H1 (cell line): ENCODE data around the gene RHBDF1. TPM values are rescaled to one million over a fixed set of nuclear protein-coding genes. Genes with fewer than 3 reads are reported as not detected.

Experiments
- CTCF ChIA-PET: fragments of 300-600 bp; sonication (Branson Sonifier 250); formaldehyde crosslinking; loops from one replicate; lab custom pipeline; 2021; ENCODE audit not compliant: partially characterized antibody; lab: Charles Lee
- POLR2A ChIA-PET: fragments of 300-600 bp; sonication (Branson Sonifier 250); formaldehyde crosslinking; loops from one replicate; lab custom pipeline; 2021; ENCODE audit warnings: inconsistent platforms; ENCODE audit not compliant: partially characterized antibody; lab: Charles Lee
- DNase-seq, 2 experiments: peaks; one replicate each; pipeline versions ENCODE4 v3.0.0 to v3.0.0-alpha.2; 2010 to 2022; ENCODE audit warnings: low spot score in 2 of 2, low read depth in 1 of 2, mixed read lengths in 1 of 2
- FAIRE-seq: peaks from 2 replicates; lab custom pipeline; 2011; peaks lifted over from hg19 to GRCh38; lab: Jason Lieb, UNC
- H2AFZ ChIP-seq: 2 replicates; pipeline ENCODE4 v1.8.1; 2012; ENCODE audit warnings: low read length, inconsistent platforms
- H2AK5ac ChIP-seq: 2 replicates; pipeline ENCODE4 v1.6.1; 2013; ENCODE audit warnings: low read depth, low read length
- H2BK120ac ChIP-seq: replicated peaks from 2 replicates; pipeline ENCODE3; 2013; ENCODE audit warnings: low read depth, low read length, inconsistent platforms
- H2BK12ac ChIP-seq: 2 replicates; pipeline ENCODE4 v1.6.1; 2013; ENCODE audit warnings: low read depth, low read length
- H2BK15ac ChIP-seq: 2 replicates; pipeline ENCODE4 v1.6.1; 2013; ENCODE audit warnings: low read length
- H2BK20ac ChIP-seq: 2 replicates; pipeline ENCODE4 v1.6.1; 2013; ENCODE audit warnings: low read length
- H2BK5ac ChIP-seq: 2 replicates; pipeline ENCODE4 v1.6.1; 2013; ENCODE audit warnings: low read depth, low read length
- H3K14ac ChIP-seq: 2 replicates; pipeline ENCODE4 v1.6.1; 2013; ENCODE audit warnings: inconsistent platforms; ENCODE audit not compliant: insufficient read length
- H3K18ac ChIP-seq: 2 replicates; pipeline ENCODE4 v1.6.1; 2013; ENCODE audit warnings: low read length; ENCODE audit errors: extremely low read depth
- H3K23ac ChIP-seq: 2 replicates; pipeline ENCODE4 v1.6.1; 2013; ENCODE audit warnings: inconsistent platforms; ENCODE audit not compliant: insufficient read length
- H3K23me2 ChIP-seq: 2 replicates; pipeline ENCODE4 v1.6.1; 2013; ENCODE audit warnings: low read depth, low read length
- H3K27ac ChIP-seq: 2 replicates; pipeline ENCODE4 v1.6.1; 2011; ENCODE audit warnings: low read depth, low read length, inconsistent platforms
- H3K27me3 ChIP-seq, 4 experiments: replicated peaks in 1 of 4; 1 replicate in 1 of 4; 2 replicates in 3 of 4; pipeline versions ENCODE4 v1.6.1 to v1.8.1; 2011 to 2013; ENCODE audit warnings: low read length in 3 of 4, mild to moderate bottlenecking in 3 of 4, inconsistent platforms in 2 of 4, mixed read lengths in 2 of 4, moderate library complexity in 1 of 4; ENCODE audit not compliant: control insufficient read depth in 3 of 4, insufficient read depth in 3 of 4; ENCODE audit errors: extremely low read depth in 1 of 4
- H3K36me3 ChIP-seq, 4 experiments: 2 replicates each; pipeline versions ENCODE4 v1.6.1 to v1.8.1; 2011 to 2013; ENCODE audit warnings: mild to moderate bottlenecking in 4 of 4, low read length in 3 of 4, moderate library complexity in 2 of 4, control low read depth in 1 of 4, inconsistent platforms in 1 of 4; ENCODE audit not compliant: insufficient read depth in 4 of 4, control insufficient read depth in 2 of 4
- H3K4ac ChIP-seq: replicated peaks from 2 replicates; pipeline ENCODE3; 2013; ENCODE audit warnings: low read length, low read depth, mixed read lengths, inconsistent platforms; ENCODE audit not compliant: insufficient read length
- H3K4me1 ChIP-seq, 4 experiments: replicated peaks in 1 of 4; 1 replicate in 1 of 4; 2 replicates in 3 of 4; pipeline versions ENCODE4 v1.6.1 to v1.8.1; 2011 to 2013; ENCODE audit warnings: low read length in 3 of 4, inconsistent platforms in 2 of 4, mixed read lengths in 1 of 4; ENCODE audit not compliant: insufficient read depth in 4 of 4, control insufficient read depth in 3 of 4
- H3K4me2 ChIP-seq, 2 experiments: 2 replicates each; pipeline versions ENCODE4 v1.6.1 to v1.8.1; 2011 to 2013; ENCODE audit warnings: low read depth in 2 of 2, low read length in 2 of 2, control low read depth in 1 of 2, inconsistent platforms in 1 of 2, mild to moderate bottlenecking in 1 of 2; ENCODE audit not compliant: insufficient read depth in 1 of 2
- H3K4me3 ChIP-seq, 4 experiments: fragments of 200-600, 300-600 bp in 1 of 4; sonication (generic), shearing (Covaris generic), sonication (Bioruptor Twin) in 1 of 4; 2 replicates each; pipeline versions ENCODE4 v1.5.1 to v1.8.1; 2011 to 2016; ENCODE audit warnings: low read length in 4 of 4, low read depth in 3 of 4, control low read depth in 2 of 4, inconsistent platforms in 2 of 4, mild to moderate bottlenecking in 2 of 4, mixed read lengths in 1 of 4, moderate library complexity in 1 of 4; ENCODE audit not compliant: insufficient read depth in 2 of 4; ENCODE audit errors: extremely low read depth in 1 of 4
- H3K56ac ChIP-seq: replicated peaks from 2 replicates; pipeline ENCODE3; 2013; ENCODE audit warnings: low read depth, mild to moderate bottlenecking, mixed read lengths, low read length, inconsistent platforms; ENCODE audit not compliant: insufficient read length
- H3K79me1 ChIP-seq: 2 replicates; pipeline ENCODE4 v1.6.1; 2013; ENCODE audit warnings: low read depth, low read length, control low read depth
- H3K79me2 ChIP-seq, 2 experiments: 2 replicates each; pipeline versions ENCODE4 v1.6.1 to v1.8.1; 2012 to 2013; ENCODE audit warnings: low read length in 2 of 2, mild to moderate bottlenecking in 2 of 2, inconsistent platforms in 1 of 2; ENCODE audit not compliant: insufficient read depth in 2 of 2, control insufficient read depth in 1 of 2
- H3K9ac ChIP-seq, 4 experiments: replicated peaks in 1 of 4; 1 replicate in 1 of 4; 2 replicates in 3 of 4; pipeline versions ENCODE4 v1.6.1 to v1.8.1; 2011 to 2013; ENCODE audit warnings: low read depth in 3 of 4, low read length in 3 of 4, control low read depth in 2 of 4, mild to moderate bottlenecking in 2 of 4, moderate library complexity in 2 of 4, inconsistent platforms in 1 of 4; ENCODE audit errors: extremely low read depth in 1 of 4
- H3K9me3 ChIP-seq, 2 experiments: 2 replicates each; pipeline versions ENCODE4 v1.6.1 to v1.8.1; 2012 to 2013; ENCODE audit warnings: mild to moderate bottlenecking in 2 of 2, moderate library complexity in 2 of 2, control low read depth in 1 of 2, inconsistent platforms in 1 of 2, low read depth in 1 of 2, low read length in 1 of 2, mixed read lengths in 1 of 2; ENCODE audit not compliant: insufficient read depth in 2 of 2
- H4K20me1 ChIP-seq, 2 experiments: replicated peaks in 1 of 2; 2 replicates each; pipeline versions ENCODE3 to v1.8.1; 2011 to 2013; ENCODE audit warnings: inconsistent platforms in 2 of 2, low read length in 2 of 2, mild to moderate bottlenecking in 1 of 2; ENCODE audit not compliant: insufficient read depth in 2 of 2, control insufficient read depth in 1 of 2
- H4K5ac ChIP-seq: 2 replicates; pipeline ENCODE4 v1.6.1; 2013; ENCODE audit warnings: low read length, low read depth, mixed read lengths, inconsistent platforms; ENCODE audit not compliant: insufficient read length
- H4K8ac ChIP-seq: 2 replicates; pipeline ENCODE4 v1.8.0; 2013; ENCODE audit warnings: mild to moderate bottlenecking, moderate library complexity, low read length, inconsistent platforms; ENCODE audit not compliant: insufficient read depth; ENCODE audit errors: extremely low read depth
- H4K91ac ChIP-seq: replicated peaks from 2 replicates; pipeline ENCODE3; 2013; ENCODE audit warnings: low read length, mixed read lengths, inconsistent platforms; ENCODE audit not compliant: insufficient read length
- ASH2L ChIP-seq: fragments of 200-600, 300-600 bp; sonication (generic); IDR thresholded peaks from one replicate; pipeline ENCODE4 v1.7.1; 2017; ENCODE audit warnings: low read length
- BACH1 ChIP-seq: IDR thresholded peaks from 2 replicates; pipeline ENCODE4 v1.6.1; 2012; ENCODE audit warnings: low read length, improper control_type of control experiment
- CBX5 ChIP-seq: fragments of 300-800, 300-1000 bp; sonication (generic); IDR thresholded peaks from 2 replicates; pipeline ENCODE4 v1.7.1; 2016; ENCODE audit warnings: antibody characterized with exemption, low read length, low read depth
- MAFK ChIP-seq: IDR thresholded peaks from 2 replicates; pipeline ENCODE4 v1.6.1; 2012; ENCODE audit warnings: low read depth, mild to moderate bottlenecking, improper control_type of control experiment, low read length
- POU5F1 ChIP-seq: IDR thresholded peaks from 2 replicates; pipeline ENCODE4 v1.6.1; 2011; ENCODE audit warnings: low read depth, mild to moderate bottlenecking, low read length, moderate library complexity
- RBBP5 ChIP-seq: IDR thresholded peaks from 2 replicates; pipeline ENCODE4 v1.7.1; 2012; ENCODE audit warnings: low read depth, mild to moderate bottlenecking, inconsistent platforms, low read length, moderate library complexity, borderline replicate concordance
- SIX5 ChIP-seq: IDR thresholded peaks from 2 replicates; pipeline ENCODE4 v1.6.1; 2011; ENCODE audit warnings: mild to moderate bottlenecking, low read depth, low read length
- YY1 ChIP-seq: IDR thresholded peaks from 2 replicates; pipeline ENCODE4 v1.6.1; 2011; ENCODE audit warnings: low read depth, mild to moderate bottlenecking, low read length
- ZNF274 ChIP-seq: IDR thresholded peaks from 2 replicates; pipeline ENCODE4 v1.7.0; 2012; ENCODE audit warnings: low read length, borderline replicate concordance; ENCODE audit errors: extremely low read depth
- WGBS, 2 experiments: shearing (Covaris generic) in 1 of 2; methylation state at CpG; one replicate each; pipeline versions ENCODE4 v1.1.6 to v1.1.7; 2013 to 2015; ENCODE audit warnings: low lambda C conversion rate in 2 of 2, mixed read lengths in 2 of 2, inconsistent platforms in 1 of 2, low coverage in 1 of 2, missing lambda C conversion rate in 1 of 2; ENCODE audit not compliant: insufficient replicate concordance in 2 of 2, insufficient coverage in 1 of 2, insufficient read length in 1 of 2; ENCODE audit errors: extremely low coverage in 1 of 2, missing lambda C conversion rate in 1 of 2; 5-methylcytosine and 5-hydroxymethylcytosine counted together
- polyA plus RNA-seq, 7 experiments: library from polyadenylated mRNA; depleted of rRNA in 3 of 7; stranded (reverse) in 5 of 7; unstranded in 2 of 7; fragments of >200 nt in 5 of 7; fragments of 200-250 nt in 2 of 7; gene quantifications; 1 replicate in 5 of 7; 2 replicates in 1 of 7; 4 replicates in 1 of 7; pipeline versions ENCODE4 v1.2.1 to v1.2.3, GENCODE V29; 2011 to 2013; ENCODE audit warnings: missing spikeins in 2 of 7, mixed read lengths in 2 of 7
- total RNA-seq: library from RNA; stranded (reverse); fragmentation: NEBNext Ultra II Directional; extraction: Animal tissue kit (Norgen Biotek cat#: 25700); gene quantifications from 2 replicates; pipeline ENCODE4 v1.2.1, GENCODE V29; 2021
- TF ChIP-seq, protein P1 (sequence below): IDR thresholded peaks from 2 replicates; pipeline ENCODE4 v1.6.1; 2012; ENCODE audit warnings: inconsistent platforms

The RHBDF1 gene
- total and polyA plus RNA-seq, 2 of the 8 experiments (the other 6 are each of a cell fraction or from before 2014, with no cell fraction given): 37.4 to 51.6 TPM

- H2AK5ac ChIP-seq: no peak overlapping the region
- H3K9me3 ChIP-seq: no peaks in the 10 kb centered on the region
- 0 out of 8 replicates have a peak overlapping the region, but pooled peaks of 1 of the 4 experiments have one; percentile 61 for H3K4me3 ChIP-seq
- peaks cover 6 to 47% (median 28%) of the 10 kb centered on the region in 4 experiments for H3K4me1 ChIP-seq
- peaks cover 15% of the 10 kb centered on the region; the same call in 1 of the 2 replicates for H3K23me2 ChIP-seq
- no peak overlapping the region for H4K8ac ChIP-seq
- no peak overlapping the region for H3K18ac ChIP-seq
- peak overlapping the region; percentile 92 to 95; a peak in 3 of 4 replicates for H3K4me2 ChIP-seq
- ChIA-PET POLR2A (interaction anchor here (1.0 to 3.2 kb wide), 7 partner anchors 9 to 26 kb away, joined by 3 to 19 read pairs (median 3); partner anchors contain the start of genes POLR3K and SNRNP25), CTCF (interaction anchor here (1.0 to 25.7 kb wide), 4 partner anchors 10 to 102 kb away, joined by 3 to 856 read pairs (median 20); partner anchors contain the start of gene RHBDF1)
- FAIRE-seq (no peak), DNase-seq (no peak)
- H4K91ac ChIP-seq: no peak overlapping the region
- no peak overlapping the region for H3K4ac ChIP-seq
- no peak overlapping the region for H2BK15ac ChIP-seq
- H3K79me2 ChIP-seq: no peaks in the 10 kb centered on the region
- WGBS, 2 experiments: 85% methylated on average over 32 of the region's 32 CpGs; no CpG with 5 or more reads in 1 of the 2 experiments
- H3K56ac ChIP-seq: no peak overlapping the region
- no peak overlapping the region for H3K27ac ChIP-seq
- H3K14ac ChIP-seq: no peak overlapping the region
- H2BK5ac ChIP-seq: no peak overlapping the region
- H3K36me3 ChIP-seq: peaks cover 0 to 2% (median 0%) of the 10 kb centered on the region in 4 experiments; a peak in 1 of 8 replicates
- no peak overlapping the region for H2AFZ ChIP-seq
- H3K27me3 ChIP-seq: peaks cover 0 to 4% (median 2%) of the 10 kb centered on the region in 4 experiments; a peak in 3 of 7 replicates
- no peak overlapping the region for H2BK20ac ChIP-seq
- H4K20me1 ChIP-seq: peaks cover 2 to 5% of the 10 kb centered on the region in 2 experiments
- no peak overlapping the region for H3K23ac ChIP-seq
- no peak overlapping the region for H2BK120ac ChIP-seq
- no peaks in the 10 kb centered on the region for H3K79me1 ChIP-seq
- no peak overlapping the region for H4K5ac ChIP-seq
- H3K9ac ChIP-seq: no peak overlapping the region
- no peak overlapping the region for H2BK12ac ChIP-seq
- TF ChIP-seq ZNF274 (no peak), CBX5 (no peak), RBBP5 (no peak), BACH1 (no peak), MAFK (no peak), SIX5 (no peak), POU5F1 (no peak), YY1 (no peak), ASH2L (no peak)
- TF ChIP-seq, protein P1, sequence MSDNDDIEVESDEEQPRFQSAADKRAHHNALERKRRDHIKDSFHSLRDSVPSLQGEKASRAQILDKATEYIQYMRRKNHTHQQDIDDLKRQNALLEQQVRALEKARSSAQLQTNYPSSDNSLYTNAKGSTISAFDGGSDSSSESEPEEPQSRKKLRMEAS: no peak
These were observed 7.0 kb upstream of the RHBDF1 start for GRCh38 chr16:79151-80054.
